ENCODE data around the gene POU2AF3. TPM values are rescaled to one million over a fixed set of nuclear protein-coding genes. Genes with fewer than 3 reads are reported as not detected.

The POU2AF3 gene
- total RNA-seq, 1 experiment from 2014 or later: not detected

DNA sequence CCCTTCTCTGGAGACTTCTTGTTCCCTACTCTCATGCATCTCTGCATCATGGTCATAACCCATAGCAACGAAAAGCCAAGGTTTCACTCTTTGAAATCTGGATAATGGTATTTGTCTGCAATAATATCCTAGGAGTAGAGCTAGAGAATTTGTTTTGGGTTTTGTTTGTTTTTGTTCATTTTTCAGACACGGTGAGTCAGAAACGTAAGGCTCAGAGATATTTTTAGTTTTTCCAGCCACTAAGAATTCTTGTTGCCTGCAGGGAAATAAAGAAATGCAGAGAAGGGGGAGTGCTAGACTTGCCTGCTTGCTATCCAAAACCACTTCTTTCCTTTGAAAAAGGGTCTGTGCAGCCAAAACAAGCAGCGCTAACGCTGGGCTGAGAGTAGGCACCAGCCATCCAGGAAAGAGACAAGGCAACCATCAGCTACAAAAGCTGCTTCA is 26.0 kb downstream of the POU2AF3 start:
- ChIA-PET CTCF (no interaction called here), RAD21 (ENCODE audit: low non-redundant PET in 1 of 2, low total read pairs in 2 of 2, uncharacterized antibody in 2 of 2, unreplicated experiment in 2 of 2) (no interaction called here), POLR2A (no interaction called here)
- Histone ChIP-seq H3K27ac (ENCODE audit: low read depth, low read length) (no peak overlapping the region), H3K9ac (ENCODE audit: low read length) (no peak overlapping the region), H3K27me3 (ENCODE audit: insufficient read depth, low read length) (peaks cover 22% of the 10 kb centered on the region), H3K4me1 (ENCODE audit: control insufficient read depth in 1 of 2, insufficient read depth in 2 of 2, low read length in 2 of 2) (no peaks in the 10 kb centered on the region), H3K9me2 (ENCODE audit: insufficient read depth) (no peaks in the 10 kb centered on the region), H3K79me2 (ENCODE audit: insufficient read depth, low read length) (no peaks in the 10 kb centered on the region), H2AFZ (ENCODE audit: low read depth, low read length, poor library complexity, severe bottlenecking) (no peak overlapping the region), H3K36me3 (ENCODE audit: control insufficient read depth in 1 of 2, insufficient read depth in 2 of 2, low read length in 2 of 2) (no peaks in the 10 kb centered on the region), H3K4me2 (ENCODE audit: low read length) (no peak overlapping the region), H4K20me1 (ENCODE audit: insufficient read depth) (no peaks in the 10 kb centered on the region), H3K9me3 (ENCODE audit: control insufficient read depth in 1 of 2, insufficient read depth in 1 of 2, low read depth in 1 of 2, low read length in 2 of 2) (no peaks in the 10 kb centered on the region), H3K4me3 (replicated peaks in 1 of 2; ENCODE audit: low read depth in 1 of 2, low read length in 2 of 2) (no peak overlapping the region)
- intact Hi-C loops (cut with micrococcal nuclease): no loop called here
- DNase-seq (ENCODE audit: low read depth, low spot score): no peak
- TF ChIP-seq, protein P1, sequence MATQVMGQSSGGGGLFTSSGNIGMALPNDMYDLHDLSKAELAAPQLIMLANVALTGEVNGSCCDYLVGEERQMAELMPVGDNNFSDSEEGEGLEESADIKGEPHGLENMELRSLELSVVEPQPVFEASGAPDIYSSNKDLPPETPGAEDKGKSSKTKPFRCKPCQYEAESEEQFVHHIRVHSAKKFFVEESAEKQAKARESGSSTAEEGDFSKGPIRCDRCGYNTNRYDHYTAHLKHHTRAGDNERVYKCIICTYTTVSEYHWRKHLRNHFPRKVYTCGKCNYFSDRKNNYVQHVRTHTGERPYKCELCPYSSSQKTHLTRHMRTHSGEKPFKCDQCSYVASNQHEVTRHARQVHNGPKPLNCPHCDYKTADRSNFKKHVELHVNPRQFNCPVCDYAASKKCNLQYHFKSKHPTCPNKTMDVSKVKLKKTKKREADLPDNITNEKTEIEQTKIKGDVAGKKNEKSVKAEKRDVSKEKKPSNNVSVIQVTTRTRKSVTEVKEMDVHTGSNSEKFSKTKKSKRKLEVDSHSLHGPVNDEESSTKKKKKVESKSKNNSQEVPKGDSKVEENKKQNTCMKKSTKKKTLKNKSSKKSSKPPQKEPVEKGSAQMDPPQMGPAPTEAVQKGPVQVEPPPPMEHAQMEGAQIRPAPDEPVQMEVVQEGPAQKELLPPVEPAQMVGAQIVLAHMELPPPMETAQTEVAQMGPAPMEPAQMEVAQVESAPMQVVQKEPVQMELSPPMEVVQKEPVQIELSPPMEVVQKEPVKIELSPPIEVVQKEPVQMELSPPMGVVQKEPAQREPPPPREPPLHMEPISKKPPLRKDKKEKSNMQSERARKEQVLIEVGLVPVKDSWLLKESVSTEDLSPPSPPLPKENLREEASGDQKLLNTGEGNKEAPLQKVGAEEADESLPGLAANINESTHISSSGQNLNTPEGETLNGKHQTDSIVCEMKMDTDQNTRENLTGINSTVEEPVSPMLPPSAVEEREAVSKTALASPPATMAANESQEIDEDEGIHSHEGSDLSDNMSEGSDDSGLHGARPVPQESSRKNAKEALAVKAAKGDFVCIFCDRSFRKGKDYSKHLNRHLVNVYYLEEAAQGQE (IDR thresholded peaks at IDR 0.05; ENCODE audit: low read depth): no peak
- TF ChIP-seq JUND (IDR thresholded peaks at IDR 0.05): no peak
- no peak for TF ChIP-seq YY1 (IDR thresholded peaks at IDR 0.05; ENCODE audit: extremely low read depth, insufficient replicate concordance, low read depth, low read length)
- no peak for TF ChIP-seq EGR1 (IDR thresholded peaks at IDR 0.05; ENCODE audit: low read depth)
- no peak for TF ChIP-seq EZH2phosphoT487 (IDR thresholded peaks at IDR 0.05; ENCODE audit: borderline replicate concordance)
- TF ChIP-seq, protein P2, sequence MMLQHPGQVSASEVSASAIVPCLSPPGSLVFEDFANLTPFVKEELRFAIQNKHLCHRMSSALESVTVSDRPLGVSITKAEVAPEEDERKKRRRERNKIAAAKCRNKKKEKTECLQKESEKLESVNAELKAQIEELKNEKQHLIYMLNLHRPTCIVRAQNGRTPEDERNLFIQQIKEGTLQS (IDR thresholded peaks at IDR 0.05): no peak
- TF ChIP-seq CBX3 (IDR thresholded peaks at IDR 0.05; ENCODE audit: low read depth): no peak
- no peak for TF ChIP-seq SP1 (IDR thresholded peaks at IDR 0.05; ENCODE audit: low read depth)
- TF ChIP-seq ELF1 (IDR thresholded peaks at IDR 0.05; ENCODE audit: borderline replicate concordance, low read depth): no peak
- TF ChIP-seq ZFX (IDR thresholded peaks at IDR 0.05): no peak
- TF ChIP-seq EZH2 (IDR thresholded peaks at IDR 0.05): no peak
- TF ChIP-seq RAD21 (IDR thresholded peaks at IDR 0.05; ENCODE audit: low read depth): no peak
- TF ChIP-seq SIN3A (IDR thresholded peaks at IDR 0.05; ENCODE audit: low read depth): no peak
- TF ChIP-seq, protein P3, sequence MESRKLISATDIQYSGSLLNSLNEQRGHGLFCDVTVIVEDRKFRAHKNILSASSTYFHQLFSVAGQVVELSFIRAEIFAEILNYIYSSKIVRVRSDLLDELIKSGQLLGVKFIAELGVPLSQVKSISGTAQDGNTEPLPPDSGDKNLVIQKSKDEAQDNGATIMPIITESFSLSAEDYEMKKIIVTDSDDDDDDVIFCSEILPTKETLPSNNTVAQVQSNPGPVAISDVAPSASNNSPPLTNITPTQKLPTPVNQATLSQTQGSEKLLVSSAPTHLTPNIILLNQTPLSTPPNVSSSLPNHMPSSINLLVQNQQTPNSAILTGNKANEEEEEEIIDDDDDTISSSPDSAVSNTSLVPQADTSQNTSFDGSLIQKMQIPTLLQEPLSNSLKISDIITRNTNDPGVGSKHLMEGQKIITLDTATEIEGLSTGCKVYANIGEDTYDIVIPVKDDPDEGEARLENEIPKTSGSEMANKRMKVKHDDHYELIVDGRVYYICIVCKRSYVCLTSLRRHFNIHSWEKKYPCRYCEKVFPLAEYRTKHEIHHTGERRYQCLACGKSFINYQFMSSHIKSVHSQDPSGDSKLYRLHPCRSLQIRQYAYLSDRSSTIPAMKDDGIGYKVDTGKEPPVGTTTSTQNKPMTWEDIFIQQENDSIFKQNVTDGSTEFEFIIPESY (IDR thresholded peaks at IDR 0.05; ENCODE audit: extremely low read depth, insufficient replicate concordance, low read length): no peak
- TF ChIP-seq TCF7L2 (IDR thresholded peaks at IDR 0.05; ENCODE audit: borderline replicate concordance, extremely low read depth, insufficient read depth, insufficient read length): no peak
- TF ChIP-seq ZNF274 (IDR thresholded peaks at IDR 0.05; ENCODE audit: low read depth, low read length): no peak
- BruUV-seq (replicated peaks): no TSS peak
- ATAC-seq: no peak

Data from HCT116 (cell line).